Measurements from ENCODE around the gene PPP1R9B. TPM values are rescaled to one million over a fixed set of nuclear protein-coding genes. Genes with fewer than 3 reads are reported as not detected.

Gene PPP1R9B
- total RNA-seq, 1 experiment from 2014 or later: 34.7 TPM

GRCh38 chr17:50090971-50091917 is 59.2 kb downstream of the PPP1R9B start:
- in situ Hi-C loops (cut with HindIII; ENCODE audit: low pct_unique_long_range_greater_than_20kb, low sequenced_read_pairs): no loop called here
- DNase-seq (ENCODE audit: low read depth): no peak

GRCh38 chr17:50090071-50090470 is 60.4 kb downstream of the PPP1R9B start:
- in situ Hi-C loops (cut with HindIII; ENCODE audit: low pct_unique_long_range_greater_than_20kb, low sequenced_read_pairs): no loop called here
- no peak for DNase-seq (ENCODE audit: low read depth)

DNA sequence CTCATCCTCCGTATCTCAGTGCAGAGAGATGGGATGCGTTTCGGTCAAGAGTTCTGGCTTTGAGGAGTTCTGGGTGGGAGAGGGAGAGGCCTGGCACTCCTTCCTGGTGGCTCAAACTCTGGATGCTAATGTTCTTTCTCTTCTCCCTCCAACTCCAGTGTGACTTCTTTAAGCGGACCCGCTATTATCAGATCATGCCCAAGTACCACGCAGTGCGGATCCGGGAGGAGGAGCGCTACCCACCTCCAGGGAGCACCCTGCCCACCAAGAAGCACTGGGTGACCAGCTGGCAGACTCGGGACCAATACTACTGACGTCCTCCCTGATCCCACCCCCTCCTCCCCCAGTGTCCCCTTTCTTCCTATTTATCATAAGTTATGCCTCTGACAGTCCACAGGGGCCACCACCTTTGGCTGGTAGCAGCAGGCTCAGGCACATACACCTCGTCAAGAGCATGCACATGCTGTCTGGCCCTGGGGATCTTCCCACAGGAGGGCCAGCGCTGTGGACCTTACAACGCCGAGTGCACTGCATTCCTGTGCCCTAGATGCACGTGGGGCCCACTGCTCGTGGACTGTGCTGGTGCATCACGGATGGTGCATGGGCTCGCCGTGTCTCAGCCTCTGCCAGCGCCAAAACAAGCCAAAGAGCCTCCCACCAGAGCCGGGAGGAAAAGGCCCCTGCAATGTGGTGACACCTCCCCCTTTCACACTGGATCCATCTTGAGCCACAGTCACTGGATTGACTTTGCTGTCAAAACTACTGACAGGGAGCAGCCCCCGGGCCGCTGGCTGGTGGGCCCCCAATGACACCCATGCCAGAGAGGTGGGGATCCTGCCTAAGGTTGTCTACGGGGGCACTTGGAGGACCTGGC is 61.3 kb downstream of the PPP1R9B start:
- in situ Hi-C loops (cut with HindIII; ENCODE audit: low pct_unique_long_range_greater_than_20kb, low sequenced_read_pairs): no loop called here
- no peak for DNase-seq (ENCODE audit: low read depth)

GRCh38 chr17:50087912-50088405 is 62.5 kb downstream of the PPP1R9B start:
- in situ Hi-C loops (cut with HindIII; ENCODE audit: low pct_unique_long_range_greater_than_20kb, low sequenced_read_pairs): no loop called here
- DNase-seq (ENCODE audit: low read depth): no peak

GRCh38 chr17:50087246-50087911 is 63.1 kb downstream of the PPP1R9B start:
- in situ Hi-C loops (cut with HindIII; ENCODE audit: low pct_unique_long_range_greater_than_20kb, low sequenced_read_pairs): no loop called here
- DNase-seq (ENCODE audit: low read depth): peak; percentile 77

Other genes starting within 250 kb of the PPP1R9B start
- 0.52 TPM in 1 of 2 replicates, not detected in the other for gene DLX4, start 181.5 kb downstream of the PPP1R9B start, total RNA-seq (2014; rRNA removed; shearing (Covaris generic); ENCODE audit: low replicate concordance)
- not detected in 2 replicates for gene DLX3, start 155.5 kb downstream of the PPP1R9B start, total RNA-seq (2014; rRNA removed; shearing (Covaris generic); ENCODE audit: low replicate concordance)
- gene ITGA3, start 94.6 kb downstream of the PPP1R9B start, total RNA-seq (2014; rRNA removed; shearing (Covaris generic); ENCODE audit: low replicate concordance): 419 and 501 TPM in 2 replicates
- gene PDK2, start 55.3 kb downstream of the PPP1R9B start, total RNA-seq (2014; rRNA removed; shearing (Covaris generic); ENCODE audit: low replicate concordance): 17.8 and 58.4 TPM in 2 replicates
- 0.07 and 0.26 TPM in 2 replicates for gene SAMD14, start 20.5 kb downstream of the PPP1R9B start, total RNA-seq (2014; rRNA removed; shearing (Covaris generic); ENCODE audit: low replicate concordance)
- gene SGCA, start 15.3 kb upstream of the PPP1R9B start, total RNA-seq (2014; rRNA removed; shearing (Covaris generic); ENCODE audit: low replicate concordance): not detected in 2 replicates
- gene COL1A1, start 51.0 kb upstream of the PPP1R9B start, total RNA-seq (2014; rRNA removed; shearing (Covaris generic); ENCODE audit: low replicate concordance): 4.6 and 25.0 TPM in 2 replicates
- gene TMEM92, start 123.8 kb upstream of the PPP1R9B start, total RNA-seq (2014; rRNA removed; shearing (Covaris generic); ENCODE audit: low replicate concordance): 0.44 and 1.9 TPM in 2 replicates
- gene XYLT2, start 195.4 kb upstream of the PPP1R9B start, total RNA-seq (2014; rRNA removed; shearing (Covaris generic); ENCODE audit: low replicate concordance): 39.4 and 53.5 TPM in 2 replicates
- 62.3 and 126 TPM in 2 replicates for gene MRPL27, start 222.5 kb upstream of the PPP1R9B start, total RNA-seq (2014; rRNA removed; shearing (Covaris generic); ENCODE audit: low replicate concordance)
- 16.9 and 19.0 TPM in 2 replicates for gene EME1, start 222.6 kb upstream of the PPP1R9B start, total RNA-seq (2014; rRNA removed; shearing (Covaris generic); ENCODE audit: low replicate concordance)
- gene LRRC59, start 246.8 kb upstream of the PPP1R9B start, total RNA-seq (2014; rRNA removed; shearing (Covaris generic); ENCODE audit: low replicate concordance): 250 and 251 TPM in 2 replicates